SK-N-SH (cell line): ENCODE data around the gene DNHD1. TPM values are rescaled to one million over a fixed set of nuclear protein-coding genes. Genes with fewer than 3 reads are reported as not detected.

Experiments used
- CTCF ChIA-PET: fragments of 300-600, 350-600 bp; formaldehyde crosslinking; extraction: SDS; loops from one replicate; lab custom pipeline; 2021; lab: Yijun Ruan, JAX
- POLR2A ChIA-PET: fragments of 350-600 bp; sonication (Branson Sonifier 250); formaldehyde crosslinking; extraction: SDS; loops from one replicate; lab custom pipeline; 2020; ENCODE audit warnings: antibody characterized with exemption, inconsistent platforms; lab: Yijun Ruan, JAX
- DNase-seq: peaks from one replicate; pipeline ENCODE4 v3.0.0; 2012
- H2AFZ ChIP-seq: fragments of 200-600 bp; sonication (generic); 2 replicates; pipeline ENCODE4 v1.8.1; 2016; ENCODE audit warnings: antibody characterized with exemption, mild to moderate bottlenecking, low read depth
- H3F3A ChIP-seq: fragments of 200-600 bp; sonication (generic); replicated peaks from 2 replicates; pipeline ENCODE3; 2016; ENCODE audit warnings: antibody characterized with exemption, mild to moderate bottlenecking; ENCODE audit not compliant: insufficient read depth
- H3K27ac ChIP-seq, 2 experiments: fragments of 200-500 bp in 1 of 2; fragments of 200-600 bp in 1 of 2; sonication (Bioruptor generic) in 1 of 2; sonication (generic), shearing (Covaris generic) in 1 of 2; 2 replicates each; pipeline versions ENCODE4 v1.5.1 to v1.6.1; 2014 to 2016; ENCODE audit warnings: low read depth in 2 of 2, inconsistent platforms in 1 of 2, low read length in 1 of 2, mild to moderate bottlenecking in 1 of 2, mixed read lengths in 1 of 2
- H3K27me3 ChIP-seq: fragments of 200-600 bp; sonication (generic), shearing (Covaris generic); 2 replicates; pipeline ENCODE4 v1.6.1; 2016; ENCODE audit warnings: mixed run types; ENCODE audit not compliant: insufficient read depth
- H3K36me3 ChIP-seq, 2 experiments: fragments of 200-500 bp in 1 of 2; fragments of 200-600 bp in 1 of 2; sonication (Bioruptor generic) in 1 of 2; sonication (generic) in 1 of 2; replicated peaks in 1 of 2; 2 replicates each; pipeline versions ENCODE3 to v1.5.1; 2014 to 2016; ENCODE audit warnings: low read length in 1 of 2, mild to moderate bottlenecking in 1 of 2; ENCODE audit not compliant: insufficient read depth in 2 of 2, control insufficient read depth in 1 of 2
- H3K4me1 ChIP-seq, 2 experiments: fragments of 200-500 bp in 1 of 2; fragments of 200-600 bp in 1 of 2; sonication (Bioruptor generic) in 1 of 2; sonication (generic), shearing (Covaris generic) in 1 of 2; 2 replicates each; pipeline versions ENCODE4 v1.5.1 to v1.6.1; 2014 to 2016; ENCODE audit warnings: low read depth in 1 of 2, low read length in 1 of 2, mixed run types in 1 of 2; ENCODE audit not compliant: insufficient read depth in 2 of 2, control insufficient read depth in 1 of 2
- H3K4me2 ChIP-seq: fragments of 200-600 bp; sonication (generic), shearing (Covaris generic); 2 replicates; pipeline ENCODE4 v1.6.1; 2017; ENCODE audit warnings: mixed run types
- H3K4me3 ChIP-seq, 2 experiments: fragments of 200-500 bp in 1 of 2; fragments of 200-600 bp in 1 of 2; sonication (Bioruptor generic) in 1 of 2; sonication (generic), shearing (Covaris generic) in 1 of 2; 2 replicates each; pipeline versions ENCODE4 v1.5.1 to v1.8.1; 2014 to 2016; ENCODE audit warnings: low read depth in 2 of 2, inconsistent platforms in 1 of 2, low read length in 1 of 2, mild to moderate bottlenecking in 1 of 2, mixed read lengths in 1 of 2, moderate library complexity in 1 of 2
- H3K79me2 ChIP-seq: fragments of 200-600 bp; sonication (generic); 2 replicates; pipeline ENCODE4 v1.8.1; 2017; ENCODE audit warnings: mild to moderate bottlenecking; ENCODE audit not compliant: insufficient read depth
- H3K9ac ChIP-seq: fragments of 200-600 bp; sonication (generic); 2 replicates; pipeline ENCODE4 v1.6.1; 2017; ENCODE audit warnings: mixed run types
- H3K9me2 ChIP-seq: fragments of 200-600 bp; sonication (generic); 2 replicates; pipeline ENCODE4 v1.6.1; 2017; ENCODE audit warnings: mixed run types
- H3K9me3 ChIP-seq: fragments of 200-600 bp; sonication (generic); 2 replicates; pipeline ENCODE4 v1.6.1; 2017; ENCODE audit warnings: mixed run types, mild to moderate bottlenecking, moderate library complexity
- H4K20me1 ChIP-seq: fragments of 200-600 bp; sonication (generic); 2 replicates; pipeline ENCODE4 v1.6.1; 2017; ENCODE audit warnings: mild to moderate bottlenecking, mixed run types; ENCODE audit not compliant: insufficient read depth
- CHD2 ChIP-seq: fragments of 150-350 bp; IDR thresholded peaks from 2 replicates; pipeline ENCODE4 v1.6.1; 2018; ENCODE audit warnings: low read length; ENCODE audit not compliant: partially characterized antibody
- CTCF ChIP-seq: fragments of 200-600 bp; sonication (generic); IDR thresholded peaks from 2 replicates; pipeline ENCODE4 v1.6.1; 2017; ENCODE audit warnings: antibody characterized with exemption, mild to moderate bottlenecking, moderate library complexity
- ELF1 ChIP-seq: IDR thresholded peaks from 2 replicates; pipeline ENCODE4 v1.4.0; 2012
- EP300 ChIP-seq, 2 experiments: IDR thresholded peaks; 2 replicates each; pipeline versions ENCODE4 v1.4.0 to v1.6.1; 2012; ENCODE audit warnings: borderline replicate concordance in 1 of 2, low read depth in 1 of 2, low read length in 1 of 2
- FOSL2 ChIP-seq: IDR thresholded peaks from 2 replicates; pipeline ENCODE4 v1.4.0; 2012; ENCODE audit warnings: low read depth, mild to moderate bottlenecking, moderate library complexity, borderline replicate concordance
- FOXJ3 ChIP-seq: sonication (generic); formaldehyde crosslinking; IDR thresholded peaks from 2 replicates; pipeline ENCODE4 v1.5.1; 2020; ENCODE audit warnings: mild to moderate bottlenecking, missing genetic modification reagents
- FOXM1 ChIP-seq: IDR thresholded peaks from 2 replicates; pipeline ENCODE4 v1.4.0; 2012; ENCODE audit warnings: low read depth, mild to moderate bottlenecking
- GATA2 ChIP-seq: sonication (generic); formaldehyde crosslinking; IDR thresholded peaks from 2 replicates; pipeline ENCODE4 v1.5.0; 2020; ENCODE audit warnings: mild to moderate bottlenecking, missing genetic modification reagents
- IRF3 ChIP-seq: fragments of 150-350 bp; IDR thresholded peaks from 2 replicates; pipeline ENCODE4 v1.6.1; 2016; ENCODE audit warnings: mild to moderate bottlenecking, low read depth, low read length
- MXI1 ChIP-seq: IDR thresholded peaks from 2 replicates; pipeline ENCODE4 v1.6.1; 2012; ENCODE audit warnings: mild to moderate bottlenecking, low read depth, low read length, improper control_type of control experiment
- RCOR1 ChIP-seq: fragments of 150-350 bp; IDR thresholded peaks from 2 replicates; pipeline ENCODE4 v1.6.1; 2017; ENCODE audit warnings: antibody characterized with exemption, low read length
- REST ChIP-seq: IDR thresholded peaks from 2 replicates; pipeline ENCODE4 v1.6.1; 2012; ENCODE audit warnings: mild to moderate bottlenecking, low read depth, low read length, moderate library complexity
- RFX5 ChIP-seq: IDR thresholded peaks from 2 replicates; pipeline ENCODE4 v1.6.1; 2012; ENCODE audit warnings: mild to moderate bottlenecking, improper control_type of control experiment, low read length
- SIN3A ChIP-seq: IDR thresholded peaks from 2 replicates; pipeline ENCODE4 v1.6.1; 2012; ENCODE audit warnings: low read depth, mild to moderate bottlenecking, low read length, moderate library complexity, borderline replicate concordance
- SMC3 ChIP-seq: IDR thresholded peaks from 2 replicates; pipeline ENCODE4 v1.6.1; 2012; ENCODE audit warnings: low read depth, low read length, improper control_type of control experiment
- TAF1 ChIP-seq: IDR thresholded peaks from 2 replicates; pipeline ENCODE4 v1.6.1; 2012; ENCODE audit warnings: low read depth, mild to moderate bottlenecking, low read length, moderate library complexity, borderline replicate concordance
- USF1 ChIP-seq: IDR thresholded peaks from 2 replicates; pipeline ENCODE4 v1.4.0; 2012; ENCODE audit warnings: low read depth, borderline replicate concordance
- YY1 ChIP-seq: IDR thresholded peaks from 2 replicates; pipeline ENCODE4 v1.4.0; 2012; ENCODE audit warnings: low read depth, mild to moderate bottlenecking
- WGBS: methylation state at CpG from one replicate; pipeline ENCODE4 v1.1.6; 2017; ENCODE audit warnings: low lambda C conversion rate; 5-methylcytosine and 5-hydroxymethylcytosine counted together
- polyA plus RNA-seq, 3 experiments: library from polyadenylated mRNA; depleted of rRNA; stranded (reverse); fragments of >200 nt; gene quantifications; 2 replicates each; pipeline ENCODE4 v1.2.3, GENCODE V29; 2012

Gene DNHD1
- polyA plus RNA-seq, 1 of the 3 experiments (the other 2 are of a cell fraction): 5.3 TPM

GRCh38 chr11:6538945-6539344 lies 41.9 kb downstream of the DNHD1 start:
- Histone ChIP-seq H3K9ac (no peak overlapping the region), H3K79me2 (no peaks in the 10 kb centered on the region), H3K9me2 (no peaks in the 10 kb centered on the region), H3K36me3 (peaks cover 0 to 1% of the 10 kb centered on the region in 2 experiments), H3K27me3 (no peaks in the 10 kb centered on the region), H3K27ac (no peak overlapping the region), H4K20me1 (no peaks in the 10 kb centered on the region), H3K9me3 (no peaks in the 10 kb centered on the region), H3K4me1 (peaks cover 0 to 3% of the 10 kb centered on the region in 2 experiments; a peak in 1 of 4 replicates), H3F3A (no peaks in the 10 kb centered on the region), H3K4me2 (no peak overlapping the region), H3K4me3 (no peak overlapping the region), H2AFZ (no peak overlapping the region)
- WGBS: 86% methylated on average over 3 of the region's 3 CpGs
- ChIA-PET POLR2A (no interaction called here), CTCF (interaction anchor here (0.7 to 1.3 kb wide), 4 partner anchors 8 to 167 kb away, joined by 3 read pairs; no protein-coding TSS in a partner anchor)
- TF ChIP-seq TAF1 (no peak), RCOR1 (no peak)
- no peak for DNase-seq

- no peak overlapping the region for H3K9ac ChIP-seq
- CTCF ChIA-PET: interaction anchor here (1.0 to 1.3 kb wide), 3 partner anchors 9 to 167 kb away, joined by 3 read pairs; no protein-coding TSS in a partner anchor
- TF ChIP-seq CTCF (no peak), RFX5 (no peak), IRF3 (no peak), FOSL2 (no peak), RCOR1 (no peak), YY1 (no peak), FOXM1 (no peak), CHD2 (no peak), REST (no peak), USF1 (no peak), TAF1 (no peak), EP300 (IDR thresholded peaks at IDR 0.05; ENCODE audit: borderline replicate concordance in 1 of 2, low read depth in 1 of 2, low read length in 1 of 2) (no peak), MXI1 (no peak), GATA2 (CRISPR knock-in tag) (no peak), FOXJ3 (no peak), SMC3 (no peak), ELF1 (no peak), SIN3A (no peak)
Observed at GRCh38 chr11:6539748-6540268, 42.7 kb downstream of the DNHD1 start.

More at GRCh38 chr11:6539748-6540268, 42.7 kb downstream of the DNHD1 start:
- peaks cover 0 to 1% of the 10 kb centered on the region in 2 experiments for H3K36me3 ChIP-seq
- POLR2A ChIA-PET: no interaction called here
- no peak for DNase-seq
- H3K9me3 ChIP-seq: no peaks in the 10 kb centered on the region
- H3K27ac ChIP-seq: no peak overlapping the region
- no peaks in the 10 kb centered on the region for H4K20me1 ChIP-seq
- H3K27me3 ChIP-seq: no peaks in the 10 kb centered on the region
- H3K4me2 ChIP-seq: no peak overlapping the region
- no peaks in the 10 kb centered on the region for H3K9me2 ChIP-seq
- H3K79me2 ChIP-seq: no peaks in the 10 kb centered on the region
- H3K4me1 ChIP-seq: peaks cover 0 to 3% of the 10 kb centered on the region in 2 experiments; a peak in 1 of 4 replicates
- no peak overlapping the region for H3K4me3 ChIP-seq
- WGBS: 98% methylated on average over 9 of the region's 12 CpGs
- no peak overlapping the region for H2AFZ ChIP-seq
- H3F3A ChIP-seq: no peaks in the 10 kb centered on the region
